ENCODE results near the gene RND3.

Gene RND3

GRCh38 chr2:150487537-150488429, at the start of gene RND3:
Gene RND3, minus strand, starts transcription at chr2:150487667. Its CDS starts 250 bp downstream, at chr2:150487417.
- FAIRE-seq: peak; percentile 96

- no peak for FAIRE-seq
These were observed 47.7 kb upstream of the RND3 start for GRCh38 chr2:150535176-150535575.

GRCh38 chr2:150532879-150533278, 45.4 kb upstream of the RND3 start:
- peak; percentile 70 for FAIRE-seq

- no peak for FAIRE-seq
These were observed 44.6 kb upstream of the RND3 start for GRCh38 chr2:150532020-150532419.

GRCh38 chr2:150531591-150531990, 44.1 kb upstream of the RND3 start:
- no peak for FAIRE-seq

- no peak for FAIRE-seq
These were observed 42.7 kb upstream of the RND3 start for GRCh38 chr2:150530168-150530567.

GRCh38 chr2:150528861-150529801, 41.7 kb upstream of the RND3 start:
- FAIRE-seq: no peak

- FAIRE-seq: no peak
These were observed 39.4 kb upstream of the RND3 start for GRCh38 chr2:150526827-150527226.

- no peak for FAIRE-seq
These were observed 38.5 kb upstream of the RND3 start for GRCh38 chr2:150526006-150526405.

GRCh38 chr2:150522269-150522668, 34.8 kb upstream of the RND3 start:
- FAIRE-seq: no peak

- FAIRE-seq: no peak
These were observed 33.6 kb upstream of the RND3 start for GRCh38 chr2:150520887-150521664.

- FAIRE-seq: no peak
These were observed 32.6 kb upstream of the RND3 start for GRCh38 chr2:150520033-150520432.

GRCh38 chr2:150517951-150518680, 30.6 kb upstream of the RND3 start:
- FAIRE-seq: no peak

GRCh38 chr2:150513647-150514046, 26.2 kb upstream of the RND3 start:
- peak; percentile 90 for FAIRE-seq

- FAIRE-seq: no peak
These were observed 21.1 kb upstream of the RND3 start for GRCh38 chr2:150508497-150509137.

- FAIRE-seq: no peak
These were observed 19.6 kb upstream of the RND3 start for GRCh38 chr2:150507071-150507470.

- peak; percentile 63 for FAIRE-seq
These were observed 17.7 kb upstream of the RND3 start for GRCh38 chr2:150505178-150505577.

GRCh38 chr2:150495993-150496627, 8.6 kb upstream of the RND3 start:
- no peak for FAIRE-seq

GRCh38 chr2:150495001-150495400, 7.5 kb upstream of the RND3 start:
- FAIRE-seq: no peak

- no peak for FAIRE-seq
These were observed 6.9 kb upstream of the RND3 start for GRCh38 chr2:150494234-150494945.
